Astrocyte (in vitro differentiated cells and primary cell): ENCODE data around the gene L3MBTL1. TPM values are rescaled to one million over a fixed set of nuclear protein-coding genes. Genes with fewer than 3 reads are reported as not detected.

Source experiments
- DNase-seq: peaks from one replicate; pipeline ENCODE4 v3.0.0-alpha.2; 2010; ENCODE audit warnings: low read depth
- FAIRE-seq: peaks from 2 replicates; lab custom pipeline; 2011; peaks lifted over from hg19 to GRCh38; lab: Jason Lieb, UNC
- H2AFZ ChIP-seq: 2 replicates; pipeline ENCODE4 v1.6.0; 2012; ENCODE audit warnings: low read depth, low read length, inconsistent platforms
- H3K27ac ChIP-seq: 2 replicates; pipeline ENCODE4 v1.5.1; 2011; ENCODE audit warnings: low read depth, low read length, inconsistent platforms
- H3K27me3 ChIP-seq: 2 replicates; pipeline ENCODE4 v1.6.0; 2011; ENCODE audit warnings: low read length, inconsistent platforms; ENCODE audit not compliant: insufficient read depth
- H3K36me3 ChIP-seq: 2 replicates; pipeline ENCODE4 v1.5.1; 2011; ENCODE audit warnings: low read length, inconsistent platforms; ENCODE audit not compliant: insufficient read depth
- H3K4me1 ChIP-seq: 2 replicates; pipeline ENCODE4 v1.5.1; 2011; ENCODE audit warnings: low read length, inconsistent platforms; ENCODE audit not compliant: insufficient read depth
- H3K4me2 ChIP-seq: 2 replicates; pipeline ENCODE4 v1.6.0; 2012; ENCODE audit warnings: low read length, inconsistent platforms
- H3K4me3 ChIP-seq: 2 replicates; pipeline ENCODE4 v1.5.1; 2011; ENCODE audit warnings: low read depth, mild to moderate bottlenecking, low read length, inconsistent platforms; ENCODE audit not compliant: insufficient read depth
- H3K79me2 ChIP-seq: 2 replicates; pipeline ENCODE4 v1.6.0; 2012; ENCODE audit warnings: mild to moderate bottlenecking, low read length, inconsistent platforms; ENCODE audit not compliant: insufficient read depth
- H3K9ac ChIP-seq: 2 replicates; pipeline ENCODE4 v1.6.0; 2012; ENCODE audit warnings: mild to moderate bottlenecking, low read length, inconsistent platforms
- H3K9me3 ChIP-seq: 2 replicates; pipeline ENCODE4 v1.5.1; 2012; ENCODE audit warnings: low read depth, mild to moderate bottlenecking, low read length, inconsistent platforms; ENCODE audit not compliant: insufficient read depth
- H4K20me1 ChIP-seq: 2 replicates; pipeline ENCODE4 v1.6.0; 2012; ENCODE audit warnings: low read length, inconsistent platforms; ENCODE audit not compliant: insufficient read depth
- H3K27ac Mint-ChIP-seq: one replicate; pipeline ENCODE4 v1.8.0; 2021; ENCODE audit warnings: mild to moderate bottlenecking, mixed read lengths; ENCODE audit not compliant: unreplicated experiment
- H3K27me3 Mint-ChIP-seq: one replicate; pipeline ENCODE4 v1.8.0; 2021; ENCODE audit warnings: low read depth, mixed read lengths; ENCODE audit not compliant: unreplicated experiment
- H3K36me3 Mint-ChIP-seq: one replicate; pipeline ENCODE4 v1.8.0; 2021; ENCODE audit warnings: low read depth, mixed read lengths; ENCODE audit not compliant: unreplicated experiment
- H3K4me1 Mint-ChIP-seq: one replicate; pipeline ENCODE4 v1.8.0; 2021; ENCODE audit warnings: low read depth, mixed read lengths; ENCODE audit not compliant: unreplicated experiment
- H3K4me3 Mint-ChIP-seq: one replicate; pipeline ENCODE4 v1.8.0; 2021; ENCODE audit warnings: mild to moderate bottlenecking, moderate library complexity, mixed read lengths; ENCODE audit not compliant: unreplicated experiment
- H3K9me3 Mint-ChIP-seq: one replicate; pipeline ENCODE4 v1.8.0; 2021; ENCODE audit warnings: mild to moderate bottlenecking, mixed read lengths; ENCODE audit not compliant: unreplicated experiment
- EZH2 ChIP-seq: IDR thresholded peaks from 2 replicates; pipeline ENCODE4 v1.6.1; 2012; ENCODE audit warnings: mild to moderate bottlenecking, low read length, inconsistent platforms; ENCODE audit not compliant: insufficient read depth
- total RNA-seq: library from RNA; stranded (reverse); gene quantifications from 2 replicates; pipeline ENCODE4 v1.2.1, GENCODE V29; 2021
- TF ChIP-seq, protein P1 (sequence below): IDR thresholded peaks from 2 replicates; pipeline ENCODE4 v1.5.1; 2011; ENCODE audit warnings: low read depth, mild to moderate bottlenecking, inconsistent platforms, low read length, moderate library complexity; ENCODE audit not compliant: insufficient read depth

The L3MBTL1 gene
- total RNA-seq, 1 donor from 2014 or later = 13.0 TPM

- H3K27me3 ChIP-seq = no peaks in the 10 kb centered on the region
- H3K36me3 Mint-ChIP-seq = no peaks in the 10 kb centered on the region
- no peak for FAIRE-seq
- peak overlapping the region; percentile 94 for H3K4me2 ChIP-seq
- peak overlapping the region; percentile 87 for H3K9ac ChIP-seq
- H3K27ac Mint-ChIP-seq = peak overlapping the region; percentile 96
- H2AFZ ChIP-seq = peak overlapping the region; percentile 92
- peak overlapping the region; percentile 92 for H3K4me3 Mint-ChIP-seq
- peak overlapping the region; percentile 86 for H3K4me3 ChIP-seq
- H3K36me3 ChIP-seq = peaks cover 4% of the 10 kb centered on the region
- no peaks in the 10 kb centered on the region for H3K9me3 ChIP-seq
- DNase-seq = no peak
- peaks cover 12% of the 10 kb centered on the region for H3K4me1 ChIP-seq
- H3K27ac ChIP-seq = peak overlapping the region; percentile 94
- no peaks in the 10 kb centered on the region for H3K9me3 Mint-ChIP-seq
- peaks cover 12% of the 10 kb centered on the region for H3K4me1 Mint-ChIP-seq
- no peaks in the 10 kb centered on the region for H4K20me1 ChIP-seq
- TF ChIP-seq, protein P1, sequence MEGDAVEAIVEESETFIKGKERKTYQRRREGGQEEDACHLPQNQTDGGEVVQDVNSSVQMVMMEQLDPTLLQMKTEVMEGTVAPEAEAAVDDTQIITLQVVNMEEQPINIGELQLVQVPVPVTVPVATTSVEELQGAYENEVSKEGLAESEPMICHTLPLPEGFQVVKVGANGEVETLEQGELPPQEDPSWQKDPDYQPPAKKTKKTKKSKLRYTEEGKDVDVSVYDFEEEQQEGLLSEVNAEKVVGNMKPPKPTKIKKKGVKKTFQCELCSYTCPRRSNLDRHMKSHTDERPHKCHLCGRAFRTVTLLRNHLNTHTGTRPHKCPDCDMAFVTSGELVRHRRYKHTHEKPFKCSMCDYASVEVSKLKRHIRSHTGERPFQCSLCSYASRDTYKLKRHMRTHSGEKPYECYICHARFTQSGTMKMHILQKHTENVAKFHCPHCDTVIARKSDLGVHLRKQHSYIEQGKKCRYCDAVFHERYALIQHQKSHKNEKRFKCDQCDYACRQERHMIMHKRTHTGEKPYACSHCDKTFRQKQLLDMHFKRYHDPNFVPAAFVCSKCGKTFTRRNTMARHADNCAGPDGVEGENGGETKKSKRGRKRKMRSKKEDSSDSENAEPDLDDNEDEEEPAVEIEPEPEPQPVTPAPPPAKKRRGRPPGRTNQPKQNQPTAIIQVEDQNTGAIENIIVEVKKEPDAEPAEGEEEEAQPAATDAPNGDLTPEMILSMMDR = no peak
- TF ChIP-seq EZH2 = no peak
- peaks cover 5% of the 10 kb centered on the region for H3K27me3 Mint-ChIP-seq
- peaks cover 27% of the 10 kb centered on the region for H3K79me2 ChIP-seq
These were observed 82.5 kb downstream of the L3MBTL1 start for GRCh38 chr20:43590036-43590391.

DNA sequence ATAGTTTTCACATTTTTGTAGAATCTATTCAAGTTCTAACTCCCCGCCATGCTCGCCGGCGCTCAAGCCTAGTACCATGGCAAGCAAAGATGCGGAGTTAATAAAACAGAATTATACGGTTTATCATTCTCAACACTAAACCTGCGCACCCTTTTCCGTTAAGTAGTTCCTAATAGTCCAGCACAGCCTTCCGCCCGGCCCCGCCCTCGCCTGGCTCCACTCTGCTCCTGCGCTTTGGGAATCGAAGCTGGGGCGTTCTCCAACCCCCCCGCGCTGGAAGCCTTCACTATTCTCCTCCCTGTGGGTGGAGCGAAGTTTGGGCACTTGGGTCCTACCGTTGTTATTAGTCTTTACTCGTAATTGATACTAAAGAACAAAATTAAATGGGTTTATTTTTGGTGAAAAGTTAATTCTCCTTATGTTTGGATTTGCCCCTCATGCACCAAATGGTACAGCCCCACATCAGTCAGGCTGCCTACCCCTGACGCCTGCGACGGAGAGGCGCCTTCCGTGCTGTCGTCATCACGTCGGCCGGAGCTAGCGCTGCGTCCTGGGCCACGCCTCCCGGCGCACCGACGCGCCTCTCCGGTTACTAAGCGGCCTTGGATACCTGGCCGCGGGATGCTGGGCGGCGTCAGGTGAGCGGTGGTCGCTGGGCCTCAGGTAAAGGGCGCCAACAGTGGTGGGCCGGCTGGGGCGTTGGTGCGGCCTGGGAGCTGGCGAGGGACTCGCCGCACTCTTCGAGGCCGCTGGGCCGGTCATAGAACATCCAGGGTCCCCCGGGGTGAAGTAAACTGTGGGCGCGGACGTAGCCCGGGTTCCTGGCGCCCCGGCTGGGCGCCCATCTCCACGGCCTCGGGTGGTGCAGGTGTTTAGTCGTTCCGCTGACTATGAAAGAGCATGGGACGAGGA, 83.2 kb downstream of the L3MBTL1 start, which contains the start of gene IFT52:
Gene IFT52 (plus strand): TSS at position 546 of the 912 bp plus-strand sequence. CDS start 3,762 bp downstream, outside the sequence.
- H3K27ac ChIP-seq = peak within 1 kb of the TSS; percentile 94
- Mint-ChIP-seq H3K27ac (peak within 1 kb of the TSS; percentile 96), H3K4me3 (peak within 1 kb of the TSS; percentile 92), H3K9me3 (no peaks in the 10 kb centered on the region), H3K27me3 (peaks cover 5% of the 10 kb centered on the region), H3K36me3 (no peaks in the 10 kb centered on the region), H3K4me1 (peaks cover 6% of the 10 kb centered on the region)
- H2AFZ ChIP-seq = peak within 1 kb of the TSS; percentile 92
- DNase-seq (peak; percentile 87), FAIRE-seq (no peak)
- no peaks in the 10 kb centered on the region for H4K20me1 ChIP-seq
- H3K9me3 ChIP-seq = no peaks in the 10 kb centered on the region
- H3K9ac ChIP-seq = peak within 1 kb of the TSS; percentile 87
- peak within 1 kb of the TSS; percentile 86 for H3K4me3 ChIP-seq
- H3K27me3 ChIP-seq = no peaks in the 10 kb centered on the region
- peaks cover 11% of the 10 kb centered on the region for H3K4me1 ChIP-seq
- peaks cover 27% of the 10 kb centered on the region for H3K79me2 ChIP-seq
- H3K36me3 ChIP-seq = peaks cover 7% of the 10 kb centered on the region
- H3K4me2 ChIP-seq = peak within 1 kb of the TSS; percentile 94
- no peak for TF ChIP-seq EZH2
- TF ChIP-seq, protein P1 = no peak

Other genes with a start within 250 kb of the L3MBTL1 start
- gene SRSF6, start 49.8 kb upstream of the L3MBTL1 start, total RNA-seq = 149 and 150 TPM in 2 replicates
- gene SGK2, start 51.3 kb downstream of the L3MBTL1 start, total RNA-seq = 0.64 and 1.0 TPM in 2 replicates
- 27.0 and 34.8 TPM in 2 replicates for gene IFT52, start 83.2 kb downstream of the L3MBTL1 start, total RNA-seq
- gene MYBL2, start 159.4 kb downstream of the L3MBTL1 start, total RNA-seq = 3.0 and 6.2 TPM in 2 replicates
- not detected in 2 replicates for gene GTSF1L, start 219.3 kb downstream of the L3MBTL1 start, total RNA-seq